ENCODE data around the gene DOCK7. TPM values are rescaled to one million over a fixed set of nuclear protein-coding genes. Genes with fewer than 3 reads are reported as not detected.

Gene DOCK7
- total and polyA plus RNA-seq, 2 of the 8 experiments (the other 6 are each of a cell fraction or from before 2014, with no cell fraction given) = 10.2 to 33.7 TPM

DNA sequence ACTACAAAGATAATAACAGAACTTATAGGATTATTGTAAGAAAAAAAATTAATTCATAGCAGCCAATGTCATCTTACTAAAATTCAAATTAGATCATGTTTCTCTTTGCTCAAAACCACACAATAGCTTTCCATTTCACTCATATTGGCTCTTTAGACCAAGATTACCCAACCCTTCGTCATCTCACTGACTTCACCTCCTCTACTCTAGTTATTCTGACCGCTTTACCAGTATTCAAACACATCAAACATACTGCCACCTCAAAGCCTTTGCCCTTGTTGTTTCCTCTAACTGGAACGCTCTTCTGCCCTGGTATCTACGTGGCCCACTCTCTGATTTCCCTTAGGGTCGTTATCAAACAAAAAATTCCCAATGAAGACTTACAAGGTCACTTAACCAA is 89.1 kb downstream of the DOCK7 start (continued):
- TF ChIP-seq, protein P1, sequence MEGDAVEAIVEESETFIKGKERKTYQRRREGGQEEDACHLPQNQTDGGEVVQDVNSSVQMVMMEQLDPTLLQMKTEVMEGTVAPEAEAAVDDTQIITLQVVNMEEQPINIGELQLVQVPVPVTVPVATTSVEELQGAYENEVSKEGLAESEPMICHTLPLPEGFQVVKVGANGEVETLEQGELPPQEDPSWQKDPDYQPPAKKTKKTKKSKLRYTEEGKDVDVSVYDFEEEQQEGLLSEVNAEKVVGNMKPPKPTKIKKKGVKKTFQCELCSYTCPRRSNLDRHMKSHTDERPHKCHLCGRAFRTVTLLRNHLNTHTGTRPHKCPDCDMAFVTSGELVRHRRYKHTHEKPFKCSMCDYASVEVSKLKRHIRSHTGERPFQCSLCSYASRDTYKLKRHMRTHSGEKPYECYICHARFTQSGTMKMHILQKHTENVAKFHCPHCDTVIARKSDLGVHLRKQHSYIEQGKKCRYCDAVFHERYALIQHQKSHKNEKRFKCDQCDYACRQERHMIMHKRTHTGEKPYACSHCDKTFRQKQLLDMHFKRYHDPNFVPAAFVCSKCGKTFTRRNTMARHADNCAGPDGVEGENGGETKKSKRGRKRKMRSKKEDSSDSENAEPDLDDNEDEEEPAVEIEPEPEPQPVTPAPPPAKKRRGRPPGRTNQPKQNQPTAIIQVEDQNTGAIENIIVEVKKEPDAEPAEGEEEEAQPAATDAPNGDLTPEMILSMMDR (IDR thresholded peaks at IDR 0.05; ENCODE audit: control extremely low read depth in 1 of 3, insufficient read depth in 1 of 3, low read depth in 1 of 3, low read length in 3 of 3) = no peak
- no peak for TF ChIP-seq CBX8 (IDR thresholded peaks at IDR 0.05; ENCODE audit: borderline replicate concordance, low read depth, low read length)
- no peak for TF ChIP-seq RAD21 (IDR thresholded peaks at IDR 0.05 in 1 of 2, conservative IDR thresholded peaks at IDR 0.05 in 1 of 2; ENCODE audit: low read depth in 2 of 2, low read length in 2 of 2)
- TF ChIP-seq, protein P2, sequence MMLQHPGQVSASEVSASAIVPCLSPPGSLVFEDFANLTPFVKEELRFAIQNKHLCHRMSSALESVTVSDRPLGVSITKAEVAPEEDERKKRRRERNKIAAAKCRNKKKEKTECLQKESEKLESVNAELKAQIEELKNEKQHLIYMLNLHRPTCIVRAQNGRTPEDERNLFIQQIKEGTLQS (IDR thresholded peaks at IDR 0.05; ENCODE audit: insufficient read depth, low read depth, low read length) = no peak
- TF ChIP-seq TEAD4 (IDR thresholded peaks at IDR 0.05; ENCODE audit: low read depth, low read length) = no peak

All from H1 (cell line).